ENCODE data around the gene NXN.
"Not testable (repeated sequence)": the region's sequence is repeated elsewhere in the genome, so short reads cannot be mapped to it uniquely, and the experiment has no call there.

DNA sequence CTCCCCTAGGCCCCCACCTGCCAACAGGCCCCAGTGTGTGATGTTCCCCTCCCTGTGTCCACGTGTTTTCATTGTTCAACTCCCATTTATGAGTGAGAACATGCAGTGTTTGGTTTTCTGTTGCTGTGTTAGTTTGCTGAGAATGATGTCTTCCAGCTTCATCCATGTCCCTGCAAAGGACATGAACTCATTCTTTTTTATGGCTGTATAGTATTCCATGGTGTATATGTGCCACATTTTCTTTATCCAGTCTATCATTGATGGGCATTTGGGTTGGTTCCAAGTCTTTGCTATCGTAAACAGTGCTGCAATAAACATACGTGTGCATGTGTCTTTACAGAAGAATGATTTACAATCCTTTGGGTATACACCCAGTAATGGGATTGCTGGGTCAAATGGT lies 150.0 kb downstream of the NXN start:
- not testable (repeated sequence) for TF ChIP-seq POLR2AphosphoS5 (IDR thresholded peaks at IDR 0.05; ENCODE audit: low read depth, low read length); POLR2A (IDR thresholded peaks at IDR 0.05; ENCODE audit: low read depth, low read length); TAF1 (IDR thresholded peaks at IDR 0.05; ENCODE audit: borderline replicate concordance, low read depth, low read length)
